ENCODE measurements around the gene HCFC1R1. TPM values are rescaled to one million over a fixed set of nuclear protein-coding genes. Genes with fewer than 3 reads are reported as not detected.

HCFC1R1 gene
- total RNA-seq, 1 experiment from 2014 or later: 61.3 TPM

GRCh38 chr16:3032624-3033023, 8.9 kb upstream of the HCFC1R1 start:
- Histone ChIP-seq H2BK12ac (ENCODE audit: insufficient read length, low read depth, low read length) (no peak overlapping the region), H3K14ac (ENCODE audit: insufficient read depth, low read length) (no peak overlapping the region), H3K4me2 (ENCODE audit: insufficient read depth, insufficient read length, low read length) (no peak overlapping the region), H3K79me1 (ENCODE audit: insufficient read depth, low read depth, low read length, poor library complexity, severe bottlenecking) (no peaks in the 10 kb centered on the region), H3K9me3 (ENCODE audit: control insufficient read depth, low read depth, low read length) (no peaks in the 10 kb centered on the region), H3T11ph (ENCODE audit: low read length) (no peak overlapping the region), H3K9ac (ENCODE audit: extremely low read depth, insufficient read length, low read length) (no peak overlapping the region), H2AK5ac (ENCODE audit: insufficient read length, low read length) (no peak overlapping the region), H4K91ac (ENCODE audit: insufficient read length, low read depth, low read length) (no peak overlapping the region), H3K27me3 (ENCODE audit: insufficient read depth, low read length) (no peaks in the 10 kb centered on the region), H2BK20ac (ENCODE audit: low read depth, low read length, poor library complexity, severe bottlenecking) (no peak overlapping the region), H3K79me2 (ENCODE audit: insufficient read depth, low read length) (no peaks in the 10 kb centered on the region), H3K23ac (ENCODE audit: insufficient read length, low read depth, low read length) (no peak overlapping the region), H3K18ac (ENCODE audit: insufficient read length, low read depth, low read length) (no peak overlapping the region), H3K23me2 (ENCODE audit: insufficient read length, low read depth, low read length, poor library complexity, severe bottlenecking) (peaks cover 7% of the 10 kb centered on the region), H2BK120ac (ENCODE audit: low read depth, low read length, poor library complexity, severe bottlenecking) (no peak overlapping the region), H4K20me1 (ENCODE audit: control insufficient read depth, insufficient read depth, insufficient read length) (peaks cover 3% of the 10 kb centered on the region), H3K56ac (ENCODE audit: insufficient read length, low read depth, low read length) (no peak overlapping the region), H3K4me1 (ENCODE audit: insufficient read depth, low read length) (no peaks in the 10 kb centered on the region), H2BK15ac (ENCODE audit: low read depth, low read length) (no peak overlapping the region), H2AFZ (ENCODE audit: low read length) (no peak overlapping the region), H2BK5ac (ENCODE audit: insufficient read length, low read length) (no peak overlapping the region), H4K8ac (replicated peaks; ENCODE audit: insufficient read length, low read depth, low read length) (no peak overlapping the region), H3K4ac (ENCODE audit: low read depth, low read length) (no peak overlapping the region), H3K27ac (ENCODE audit: insufficient read length, low read depth, low read length) (no peak overlapping the region), H4K5ac (ENCODE audit: insufficient read length, low read depth, low read length) (no peak overlapping the region)
- TF ChIP-seq, protein P1, sequence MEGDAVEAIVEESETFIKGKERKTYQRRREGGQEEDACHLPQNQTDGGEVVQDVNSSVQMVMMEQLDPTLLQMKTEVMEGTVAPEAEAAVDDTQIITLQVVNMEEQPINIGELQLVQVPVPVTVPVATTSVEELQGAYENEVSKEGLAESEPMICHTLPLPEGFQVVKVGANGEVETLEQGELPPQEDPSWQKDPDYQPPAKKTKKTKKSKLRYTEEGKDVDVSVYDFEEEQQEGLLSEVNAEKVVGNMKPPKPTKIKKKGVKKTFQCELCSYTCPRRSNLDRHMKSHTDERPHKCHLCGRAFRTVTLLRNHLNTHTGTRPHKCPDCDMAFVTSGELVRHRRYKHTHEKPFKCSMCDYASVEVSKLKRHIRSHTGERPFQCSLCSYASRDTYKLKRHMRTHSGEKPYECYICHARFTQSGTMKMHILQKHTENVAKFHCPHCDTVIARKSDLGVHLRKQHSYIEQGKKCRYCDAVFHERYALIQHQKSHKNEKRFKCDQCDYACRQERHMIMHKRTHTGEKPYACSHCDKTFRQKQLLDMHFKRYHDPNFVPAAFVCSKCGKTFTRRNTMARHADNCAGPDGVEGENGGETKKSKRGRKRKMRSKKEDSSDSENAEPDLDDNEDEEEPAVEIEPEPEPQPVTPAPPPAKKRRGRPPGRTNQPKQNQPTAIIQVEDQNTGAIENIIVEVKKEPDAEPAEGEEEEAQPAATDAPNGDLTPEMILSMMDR (conservative IDR thresholded peaks at IDR 0.05): no peak
- Mint-ChIP-seq H3K27ac (peak overlapping the region in 1 of 3 experiments; percentile 2; a peak in 2 of 7 replicates), H3K9me3 (no peaks in the 10 kb centered on the region), H3K36me3 (ENCODE audit: insufficient read depth in 1 of 3, low read depth in 3 of 3) (peaks cover 3 to 14% (median 14%) of the 10 kb centered on the region in 3 experiments; a peak in 6 of 7 replicates), H3K27me3 (ENCODE audit: low read depth) (peaks cover 29% of the 10 kb centered on the region), H3K4me1 (peaks cover 20 to 36% of the 10 kb centered on the region in 2 experiments), H3K4me3 (no peak overlapping the region; a peak in 1 of 5 replicates)
- WGBS (ENCODE audit: extremely low coverage, insufficient read length, low lambda C conversion rate): no CpG with 5 or more reads among the region's 7 CpGs
- DNase-seq: no peak

All from H9 (cell line).